Measurements from ENCODE around the gene THADA. TPM values are rescaled to one million over a fixed set of nuclear protein-coding genes. Genes with fewer than 3 reads are reported as not detected.

Gene THADA
- total RNA-seq, 4 donors from 2014 or later: 26.2 to 58.3 (median 29.7) TPM

GRCh38 chr2:43585708-43586107 is 10.1 kb downstream of the THADA start:
- TF ChIP-seq POLR2AphosphoS5 (IDR thresholded peaks at IDR 0.05) (no peak), CTCF (IDR thresholded peaks at IDR 0.05) (no peak), EP300 (IDR thresholded peaks at IDR 0.05) (no peak), POLR2A (IDR thresholded peaks at IDR 0.05) (no peak)
- Histone ChIP-seq H3K36me3 (peaks cover 89% of the 10 kb centered on the region), H3K4me3 (no peak overlapping the region)

GRCh38 chr2:43579275-43579981 is 16.4 kb downstream of the THADA start:
- TF ChIP-seq POLR2AphosphoS5 (IDR thresholded peaks at IDR 0.05) (no peak), POLR2A (IDR thresholded peaks at IDR 0.05) (no peak), EP300 (IDR thresholded peaks at IDR 0.05) (no peak), CTCF (IDR thresholded peaks at IDR 0.05) (no peak)
- Histone ChIP-seq H3K27ac (no peak overlapping the region), H3K4me3 (no peak overlapping the region), H3K27me3 (no peaks in the 10 kb centered on the region), H3K4me1 (peaks cover 3% of the 10 kb centered on the region), H3K9me3 (no peaks in the 10 kb centered on the region), H3K36me3 (peaks cover 73% of the 10 kb centered on the region)
- DNase-seq (ENCODE audit: low spot score in 2 of 2): no peak
- WGBS: 87% methylated on average over 5 of the region's 5 CpGs

More at GRCh38 chr2:43585708-43586107, 10.1 kb downstream of the THADA start:
- WGBS: 95% methylated on average over 3 of the region's 3 CpGs
- no peaks in the 10 kb centered on the region for H3K4me1 ChIP-seq
- DNase-seq (ENCODE audit: low spot score in 2 of 2): no peak
- H3K27ac ChIP-seq: no peak overlapping the region
- no peaks in the 10 kb centered on the region for H3K9me3 ChIP-seq
- H3K27me3 ChIP-seq: no peaks in the 10 kb centered on the region

- TF ChIP-seq POLR2A (IDR thresholded peaks at IDR 0.05): no peak
- peak; percentile 50 to 71 for TF ChIP-seq CTCF (IDR thresholded peaks at IDR 0.05)
- no peak for TF ChIP-seq EP300 (IDR thresholded peaks at IDR 0.05)
- TF ChIP-seq POLR2AphosphoS5 (IDR thresholded peaks at IDR 0.05): no peak
- H3K27me3 ChIP-seq: no peaks in the 10 kb centered on the region
- no peak overlapping the region for H3K27ac ChIP-seq
- peaks cover 67% of the 10 kb centered on the region for H3K36me3 ChIP-seq
- DNase-seq (ENCODE audit: low spot score in 2 of 2): no peak
- 48% methylated on average over 8 of the region's 8 CpGs for WGBS
- no peak overlapping the region for H3K4me3 ChIP-seq
- no peaks in the 10 kb centered on the region for H3K9me3 ChIP-seq
- peaks cover 3% of the 10 kb centered on the region for H3K4me1 ChIP-seq
Measured at GRCh38 chr2:43576981-43577892, 18.6 kb downstream of the THADA start.

- H3K4me3 ChIP-seq: no peak overlapping the region
- 88% methylated on average over 1 of the region's 1 CpG for WGBS
- peaks cover 3% of the 10 kb centered on the region for H3K4me1 ChIP-seq
- H3K36me3 ChIP-seq: peaks cover 61% of the 10 kb centered on the region
- no peaks in the 10 kb centered on the region for H3K27me3 ChIP-seq
- DNase-seq (ENCODE audit: low spot score in 2 of 2): no peak
- H3K9me3 ChIP-seq: no peaks in the 10 kb centered on the region
- H3K27ac ChIP-seq: no peak overlapping the region
- TF ChIP-seq POLR2AphosphoS5 (IDR thresholded peaks at IDR 0.05) (no peak), EP300 (IDR thresholded peaks at IDR 0.05) (no peak), CTCF (IDR thresholded peaks at IDR 0.05) (no peak), POLR2A (IDR thresholded peaks at IDR 0.05) (no peak)
Measured at GRCh38 chr2:43572244-43572643, 23.6 kb downstream of the THADA start.

- no peaks in the 10 kb centered on the region for H3K9me3 ChIP-seq
- peaks cover 61% of the 10 kb centered on the region for H3K36me3 ChIP-seq
- H3K4me1 ChIP-seq: no peaks in the 10 kb centered on the region
- no peak for DNase-seq (ENCODE audit: low spot score in 2 of 2)
- H3K4me3 ChIP-seq: no peak overlapping the region
- H3K27me3 ChIP-seq: no peaks in the 10 kb centered on the region
- TF ChIP-seq EP300 (IDR thresholded peaks at IDR 0.05) (no peak), CTCF (IDR thresholded peaks at IDR 0.05) (no peak), POLR2AphosphoS5 (IDR thresholded peaks at IDR 0.05) (no peak), POLR2A (IDR thresholded peaks at IDR 0.05) (no peak)
- H3K27ac ChIP-seq: no peak overlapping the region
- WGBS: 90% methylated on average over 3 of the region's 3 CpGs
Measured at GRCh38 chr2:43569921-43570320, 25.9 kb downstream of the THADA start.

Data from suprapubic skin (tissue), 4 donors.